HepG2 (cell line): ENCODE results near the gene GNAI2. TPM values are rescaled to one million over a fixed set of nuclear protein-coding genes. Genes with fewer than 3 reads are reported as not detected.
A peak's percentile ranks its signal among the peaks of the same experiment; 100 is the strongest.

Experiments
- EP300 ChIP-seq, 3 experiments: sonication (generic) in 1 of 3; formaldehyde crosslinking in 1 of 3; IDR thresholded peaks; 2 replicates each; pipeline versions ENCODE4 v1.5.1 to v1.6.1; 2011 to 2020; ENCODE audit warnings: low read depth in 2 of 3, low read length in 2 of 3, borderline replicate concordance in 1 of 3, improper control_type of control experiment in 1 of 3, mild to moderate bottlenecking in 1 of 3, missing genetic modification reagents in 1 of 3, moderate library complexity in 1 of 3
- FOSL1 ChIP-seq: sonication (generic); formaldehyde crosslinking; IDR thresholded peaks from 2 replicates; pipeline ENCODE4 v1.9.0; 2021; ENCODE audit warnings: missing genetic modification reagents, borderline replicate concordance
- HMGXB3 ChIP-seq: sonication (generic); formaldehyde crosslinking; IDR thresholded peaks from 2 replicates; pipeline ENCODE4 v1.4.0; 2020; ENCODE audit warnings: missing genetic modification reagents, borderline replicate concordance
- LRRFIP1 ChIP-seq: sonication (generic); formaldehyde crosslinking; conservative IDR thresholded peaks from 2 replicates; pipeline ENCODE4 v1.4.0; 2020; ENCODE audit warnings: missing genetic modification reagents
- MAFF ChIP-seq: IDR thresholded peaks from 2 replicates; pipeline ENCODE4 v1.6.1; 2011; ENCODE audit warnings: low read depth, low read length, improper control_type of control experiment
- MED13 ChIP-seq: sonication (generic); formaldehyde crosslinking; IDR thresholded peaks from 2 replicates; pipeline ENCODE4 v1.5.0; 2020; ENCODE audit warnings: missing genetic modification reagents
- NFYC ChIP-seq: IDR thresholded peaks from 2 replicates; pipeline ENCODE4 v1.6.1; 2016; ENCODE audit warnings: missing genetic modification reagents, missing compliant biosample characterization
- RXRB ChIP-seq: IDR thresholded peaks from 2 replicates; pipeline ENCODE4 v1.6.1; 2016; ENCODE audit warnings: borderline replicate concordance, missing genetic modification reagents, missing compliant biosample characterization
- TBX3 ChIP-seq: fragments of 450-650 bp; IDR thresholded peaks from 2 replicates; pipeline ENCODE4 v1.6.1; 2017; ENCODE audit warnings: antibody characterized with exemption, mild to moderate bottlenecking, inconsistent platforms, borderline replicate concordance
- ZBTB21 ChIP-seq: sonication (generic); formaldehyde crosslinking; IDR thresholded peaks from 2 replicates; pipeline ENCODE4 v1.4.0; 2020; ENCODE audit warnings: missing genetic modification reagents
- ZMYM2 ChIP-seq: sonication (generic); formaldehyde crosslinking; IDR thresholded peaks from 2 replicates; pipeline ENCODE4 v1.8.0; 2022; ENCODE audit warnings: mild to moderate bottlenecking, missing genetic modification reagents
- ZNF510 ChIP-seq: sonication (generic); formaldehyde crosslinking; IDR thresholded peaks from 2 replicates; pipeline ENCODE4 v1.4.0; 2020; ENCODE audit warnings: low read depth, mild to moderate bottlenecking, missing genetic modification reagents
- ZNF772 ChIP-seq: sonication (generic); formaldehyde crosslinking; IDR thresholded peaks from 2 replicates; pipeline ENCODE4 v1.5.0; 2020; ENCODE audit warnings: mild to moderate bottlenecking, missing genetic modification reagents
- polyA plus RNA-seq, 8 experiments: library from polyadenylated mRNA; depleted of rRNA in 3 of 8; stranded (reverse) in 7 of 8; unstranded in 1 of 8; fragments of >200 nt; fragmentation: Illumina TruSeq in 4 of 8; extraction: Trizol in 4 of 8; gene quantifications; 2 replicates each; pipeline versions ENCODE4 v1.2.1 to v1.2.3, GENCODE V29; 2011 to 2016; ENCODE audit warnings: low read depth in 4 of 8, missing spikeins in 1 of 8, mixed read lengths in 1 of 8; ENCODE audit not compliant: insufficient read depth in 1 of 8
- total RNA-seq, 5 experiments: library from RNA; depleted of rRNA; stranded (reverse); fragments of >200 nt; fragmentation: Illumina TruSeq; extraction: Trizol; gene quantifications; 2 replicates each; pipeline ENCODE4 v1.2.3, GENCODE V29; 2016; ENCODE audit warnings: low read depth in 1 of 5
- TF ChIP-seq, protein P1 (sequence below): sonication (generic); formaldehyde crosslinking; IDR thresholded peaks from 2 replicates; pipeline ENCODE4 v1.5.0; 2020; ENCODE audit warnings: mild to moderate bottlenecking, missing genetic modification reagents
- TF ChIP-seq, protein P2 (sequence below): sonication (generic); formaldehyde crosslinking; IDR thresholded peaks from 2 replicates; pipeline ENCODE4 v1.5.1; 2020; ENCODE audit warnings: missing genetic modification reagents, mild to moderate bottlenecking, borderline replicate concordance

The GNAI2 gene
- total and polyA plus RNA-seq, 2 of the 13 experiments (the other 11 are each of a cell fraction or from before 2014, with no cell fraction given), result 51.1 to 66.2 TPM

DNA sequence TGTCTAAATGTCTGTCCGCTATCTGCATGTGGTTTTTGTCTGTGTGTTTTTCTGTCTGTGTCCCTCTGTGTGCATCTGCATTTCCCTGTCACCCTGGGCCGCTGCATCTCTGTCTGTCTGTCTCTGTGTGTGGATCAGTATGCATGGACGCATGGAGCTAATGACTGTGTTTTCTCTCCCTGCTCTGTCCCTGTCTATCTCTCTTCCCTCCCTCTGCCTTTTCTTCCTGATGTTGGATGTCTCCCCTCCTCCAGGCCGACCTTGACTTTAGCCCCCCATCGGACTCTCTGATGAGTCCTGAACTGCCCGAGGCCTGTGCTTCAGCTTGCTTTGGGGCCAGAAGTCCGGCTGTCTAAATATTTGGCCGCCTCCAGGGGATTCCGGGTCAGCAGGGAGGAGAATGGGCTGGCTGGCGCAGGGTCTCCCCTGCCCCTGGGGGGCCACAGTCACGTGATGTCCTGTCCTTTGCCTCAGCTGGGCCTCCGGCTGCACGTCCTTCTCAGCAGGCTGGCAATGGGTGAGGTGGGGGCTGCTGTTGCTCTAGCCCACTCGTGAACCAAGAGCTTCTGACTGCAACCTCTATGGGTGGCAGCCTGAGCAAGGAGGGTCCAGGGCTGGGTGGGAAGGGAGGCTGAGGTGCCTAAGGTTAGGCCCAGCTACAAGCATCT is 27.2 kb upstream of the GNAI2 start (continued):
- TF ChIP-seq TBX3 (no peak), HMGXB3 (CRISPR knock-in tag) (peak; percentile 55; the same call in 1 of the 2 replicates), LRRFIP1 (CRISPR knock-in tag) (peak; percentile 61; the same call in 1 of the 2 replicates), FOSL1 (CRISPR knock-in tag) (peak; percentile 35; the same call in 1 of the 2 replicates), MED13 (CRISPR knock-in tag) (peak; percentile 92), MAFF (no peak), ZBTB21 (CRISPR knock-in tag) (no peak), ZNF772 (CRISPR knock-in tag) (peak; percentile 61; the same call in 1 of the 2 replicates), ZNF510 (CRISPR knock-in tag) (peak; percentile 27; the same call in 1 of the 2 replicates), ZMYM2 (CRISPR knock-in tag) (no peak), EP300 (IDR thresholded peaks at IDR 0.05; ENCODE audit: low read depth in 2 of 2, low read length in 2 of 2) (peak; percentile 13 to 97; a peak in 3 of 4 replicates), EP300 (CRISPR knock-in tag; IDR thresholded peaks at IDR 0.05; ENCODE audit: borderline replicate concordance) (peak; percentile 90), NFYC (CRISPR knock-in tag) (no peak), RXRB (CRISPR knock-in tag) (peak; percentile 98)
- TF ChIP-seq, protein P1, sequence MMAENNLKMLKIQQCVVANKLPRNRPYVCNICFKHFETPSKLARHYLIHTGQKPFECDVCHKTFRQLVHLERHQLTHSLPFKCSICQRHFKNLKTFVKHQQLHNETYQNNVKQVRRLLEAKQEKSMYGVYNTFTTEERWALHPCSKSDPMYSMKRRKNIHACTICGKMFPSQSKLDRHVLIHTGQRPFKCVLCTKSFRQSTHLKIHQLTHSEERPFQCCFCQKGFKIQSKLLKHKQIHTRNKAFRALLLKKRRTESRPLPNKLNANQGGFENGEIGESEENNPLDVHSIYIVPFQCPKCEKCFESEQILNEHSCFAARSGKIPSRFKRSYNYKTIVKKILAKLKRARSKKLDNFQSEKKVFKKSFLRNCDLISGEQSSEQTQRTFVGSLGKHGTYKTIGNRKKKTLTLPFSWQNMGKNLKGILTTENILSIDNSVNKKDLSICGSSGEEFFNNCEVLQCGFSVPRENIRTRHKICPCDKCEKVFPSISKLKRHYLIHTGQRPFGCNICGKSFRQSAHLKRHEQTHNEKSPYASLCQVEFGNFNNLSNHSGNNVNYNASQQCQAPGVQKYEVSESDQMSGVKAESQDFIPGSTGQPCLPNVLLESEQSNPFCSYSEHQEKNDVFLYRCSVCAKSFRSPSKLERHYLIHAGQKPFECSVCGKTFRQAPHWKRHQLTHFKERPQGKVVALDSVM (CRISPR knock-in tag), result 0 out of 2 replicates have a peak, but pooled peaks have one; percentile 54
- TF ChIP-seq, protein P2, sequence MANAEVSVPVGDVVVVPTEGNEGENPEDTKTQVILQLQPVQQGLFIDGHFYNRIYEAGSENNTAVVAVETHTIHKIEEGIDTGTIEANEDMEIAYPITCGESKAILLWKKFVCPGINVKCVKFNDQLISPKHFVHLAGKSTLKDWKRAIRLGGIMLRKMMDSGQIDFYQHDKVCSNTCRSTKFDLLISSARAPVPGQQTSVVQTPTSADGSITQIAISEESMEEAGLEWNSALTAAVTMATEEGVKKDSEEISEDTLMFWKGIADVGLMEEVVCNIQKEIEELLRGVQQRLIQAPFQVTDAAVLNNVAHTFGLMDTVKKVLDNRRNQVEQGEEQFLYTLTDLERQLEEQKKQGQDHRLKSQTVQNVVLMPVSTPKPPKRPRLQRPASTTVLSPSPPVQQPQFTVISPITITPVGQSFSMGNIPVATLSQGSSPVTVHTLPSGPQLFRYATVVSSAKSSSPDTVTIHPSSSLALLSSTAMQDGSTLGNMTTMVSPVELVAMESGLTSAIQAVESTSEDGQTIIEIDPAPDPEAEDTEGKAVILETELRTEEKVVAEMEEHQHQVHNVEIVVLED (CRISPR knock-in tag), result peak; percentile 57; the same call in 1 of the 2 replicates
